ENCODE results near the gene ADARB1. TPM values are rescaled to one million over a fixed set of nuclear protein-coding genes. Genes with fewer than 3 reads are reported as not detected.
A peak's percentile ranks its signal among the peaks of the same experiment; 100 is the strongest.

Gene ADARB1
- polyA plus RNA-seq, 1 experiment, result 25.3 TPM

DNA sequence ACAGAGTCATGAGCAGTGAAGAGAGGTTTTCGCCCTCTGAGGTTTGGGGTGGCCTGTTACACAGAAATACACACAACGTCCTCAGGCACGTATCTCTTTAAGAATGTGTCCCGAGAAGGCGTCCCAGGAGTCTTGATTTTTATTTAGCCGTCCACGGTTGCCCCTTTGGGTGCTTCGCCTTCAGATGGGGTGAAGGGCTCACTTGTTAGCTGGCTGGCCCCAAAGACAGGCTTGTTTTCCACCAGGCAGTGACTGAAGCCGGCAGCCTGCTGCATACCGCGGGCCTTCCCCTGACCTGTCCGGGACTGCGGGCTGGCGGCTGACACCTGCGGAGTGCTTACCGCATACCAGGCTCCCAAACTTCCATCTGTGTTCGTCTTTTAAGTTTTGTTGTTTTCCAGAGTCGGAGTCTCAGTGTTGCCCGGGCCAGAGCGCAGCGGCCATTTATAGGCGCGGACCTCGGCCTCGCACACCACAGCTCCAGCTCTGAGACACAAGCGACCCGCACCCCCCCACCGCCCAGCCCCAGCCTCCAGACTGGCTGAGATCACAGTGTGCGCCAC is 1.6 kb upstream of the ADARB1 start:
- Histone ChIP-seq H3K27ac (ENCODE audit: low read depth, low read length) (no peak overlapping the region), H3K27me3 (ENCODE audit: control insufficient read depth, insufficient read depth, low read length) (no peaks in the 10 kb centered on the region), H3K9me3 (ENCODE audit: control insufficient read depth, insufficient read depth, low read length) (peaks cover 3% of the 10 kb centered on the region; the same call in 1 of the 2 replicates), H3K4me3 (ENCODE audit: low read depth, low read length) (no peak overlapping the region)
- no peak for DNase-seq (ENCODE audit: low read depth, low spot score)
- POLR2A ChIA-PET, result interaction anchor here (1.0 to 1.4 kb wide), 2 partner anchors 22 to 81 kb away, joined by 6 to 8 read pairs; no protein-coding TSS in a partner anchor
- TF ChIP-seq, protein P1, sequence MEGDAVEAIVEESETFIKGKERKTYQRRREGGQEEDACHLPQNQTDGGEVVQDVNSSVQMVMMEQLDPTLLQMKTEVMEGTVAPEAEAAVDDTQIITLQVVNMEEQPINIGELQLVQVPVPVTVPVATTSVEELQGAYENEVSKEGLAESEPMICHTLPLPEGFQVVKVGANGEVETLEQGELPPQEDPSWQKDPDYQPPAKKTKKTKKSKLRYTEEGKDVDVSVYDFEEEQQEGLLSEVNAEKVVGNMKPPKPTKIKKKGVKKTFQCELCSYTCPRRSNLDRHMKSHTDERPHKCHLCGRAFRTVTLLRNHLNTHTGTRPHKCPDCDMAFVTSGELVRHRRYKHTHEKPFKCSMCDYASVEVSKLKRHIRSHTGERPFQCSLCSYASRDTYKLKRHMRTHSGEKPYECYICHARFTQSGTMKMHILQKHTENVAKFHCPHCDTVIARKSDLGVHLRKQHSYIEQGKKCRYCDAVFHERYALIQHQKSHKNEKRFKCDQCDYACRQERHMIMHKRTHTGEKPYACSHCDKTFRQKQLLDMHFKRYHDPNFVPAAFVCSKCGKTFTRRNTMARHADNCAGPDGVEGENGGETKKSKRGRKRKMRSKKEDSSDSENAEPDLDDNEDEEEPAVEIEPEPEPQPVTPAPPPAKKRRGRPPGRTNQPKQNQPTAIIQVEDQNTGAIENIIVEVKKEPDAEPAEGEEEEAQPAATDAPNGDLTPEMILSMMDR (IDR thresholded peaks at IDR 0.05; ENCODE audit: low read depth, low read length), result no peak
- CTCF ChIA-PET, result interaction anchor here (1.1 kb wide), 1 partner anchor 64 kb away, joined by 4 read pairs; no protein-coding TSS in a partner anchor

DNA sequence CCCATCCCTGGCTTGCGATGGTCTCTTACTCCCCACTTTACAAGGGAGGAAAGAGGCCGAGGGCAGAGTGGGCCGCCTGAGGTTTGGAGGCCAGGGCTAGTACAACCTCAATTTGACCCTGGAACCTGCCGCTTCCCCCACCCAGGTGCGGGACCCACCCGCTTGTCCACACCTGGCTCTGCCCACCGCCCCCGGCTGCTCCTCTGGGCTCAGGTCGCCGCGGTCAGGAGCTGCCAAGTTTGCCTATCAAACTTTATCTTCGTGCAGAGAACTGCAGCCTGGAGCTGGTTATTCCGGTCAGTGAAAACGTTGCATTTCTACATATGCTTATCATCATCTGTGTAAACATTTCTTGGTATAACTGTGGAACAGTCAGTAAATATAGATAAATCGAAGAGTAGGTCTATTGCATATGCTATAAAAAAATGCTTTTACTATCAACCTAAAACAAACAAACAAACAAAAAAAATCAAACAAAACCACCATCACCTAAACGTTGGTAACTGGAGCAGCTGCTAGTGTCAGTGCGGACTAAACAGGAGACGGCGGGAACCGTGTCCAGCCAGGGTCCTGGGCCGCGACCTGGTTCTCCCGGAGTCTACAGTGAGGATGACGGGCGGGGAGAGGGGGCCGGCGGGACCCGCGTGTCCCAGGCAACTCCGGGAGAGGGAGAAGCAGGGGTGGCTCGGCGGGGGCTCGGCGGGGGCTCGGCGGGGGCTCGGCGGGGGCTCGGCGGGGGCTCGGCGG is 906 bp upstream of the ADARB1 start:
- no peaks in the 10 kb centered on the region for H3K27me3 ChIP-seq (ENCODE audit: control insufficient read depth, insufficient read depth, low read length)
- H3K4me3 ChIP-seq (ENCODE audit: low read depth, low read length), result peak overlapping the region; percentile 83
- ChIA-PET POLR2A (interaction anchor here (0.6 to 1.4 kb wide), 4 partner anchors 23 to 190 kb away, joined by 4 to 8 read pairs (median 6); no protein-coding TSS in a partner anchor), CTCF (interaction anchor here (1.0 to 1.1 kb wide), 2 partner anchors 63 to 124 kb away, joined by 3 to 4 read pairs; no protein-coding TSS in a partner anchor)
- H3K27ac ChIP-seq (ENCODE audit: low read depth, low read length), result no peak overlapping the region
- TF ChIP-seq, protein P1 (IDR thresholded peaks at IDR 0.05; ENCODE audit: low read depth, low read length), result no peak
- peaks cover 3% of the 10 kb centered on the region; the same call in 1 of the 2 replicates for H3K9me3 ChIP-seq (ENCODE audit: control insufficient read depth, insufficient read depth, low read length)
- DNase-seq (ENCODE audit: low read depth, low spot score), result no peak

DNA sequence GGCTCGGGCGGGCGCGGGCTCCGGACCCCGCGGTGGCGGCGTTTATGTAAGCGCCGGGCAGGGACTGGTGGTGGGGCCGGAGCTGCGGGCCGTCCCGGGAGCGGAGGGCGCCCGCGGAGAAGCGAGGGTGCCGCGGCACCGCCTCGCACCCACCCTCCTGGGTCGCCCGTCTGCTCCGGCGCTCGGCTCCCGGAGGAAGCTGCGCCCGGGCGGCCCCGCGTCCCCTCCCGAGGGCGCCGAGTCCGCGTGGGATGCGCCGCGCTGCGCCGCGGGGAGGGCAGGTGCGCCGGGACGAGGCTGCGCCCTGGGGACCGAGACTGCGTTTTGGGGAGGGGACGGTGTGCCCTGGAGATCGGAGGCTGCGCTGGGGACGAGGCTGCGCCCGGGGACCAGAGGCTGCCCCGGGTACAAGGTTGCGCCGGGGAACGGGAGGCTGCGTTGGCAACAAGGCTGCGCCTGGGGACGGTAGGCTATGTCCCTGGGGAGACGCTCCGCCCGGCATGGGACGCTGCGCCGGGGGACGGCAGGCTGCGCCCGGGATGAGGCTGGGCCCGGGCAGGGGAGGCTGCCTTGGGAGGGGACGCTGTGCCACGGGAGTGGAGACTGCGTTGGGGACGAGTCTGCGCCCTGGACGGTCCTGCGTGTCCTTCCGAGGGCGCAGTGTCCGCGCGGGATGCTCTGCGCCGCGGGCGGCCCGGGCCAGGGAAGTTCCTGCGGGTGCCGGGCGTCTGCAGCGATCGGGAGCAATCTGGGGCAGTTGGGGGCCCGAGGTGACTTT is 627 bp downstream of the ADARB1 start:
- Histone ChIP-seq H3K27ac (ENCODE audit: low read depth, low read length) (peak overlapping the region; percentile 39), H3K9me3 (ENCODE audit: control insufficient read depth, insufficient read depth, low read length) (peaks cover 3% of the 10 kb centered on the region; the same call in 1 of the 2 replicates), H3K27me3 (ENCODE audit: control insufficient read depth, insufficient read depth, low read length) (no peaks in the 10 kb centered on the region), H3K4me3 (ENCODE audit: low read depth, low read length) (peak overlapping the region; percentile 83)
- TF ChIP-seq, protein P1 (IDR thresholded peaks at IDR 0.05; ENCODE audit: low read depth, low read length), result no peak
- CTCF ChIA-PET, result interaction anchor here (1.3 kb wide), 1 partner anchor 125 kb away, joined by 6 read pairs; no protein-coding TSS in a partner anchor
- DNase-seq (ENCODE audit: low read depth, low spot score), result no peak
- POLR2A ChIA-PET, result no interaction called here

DNA sequence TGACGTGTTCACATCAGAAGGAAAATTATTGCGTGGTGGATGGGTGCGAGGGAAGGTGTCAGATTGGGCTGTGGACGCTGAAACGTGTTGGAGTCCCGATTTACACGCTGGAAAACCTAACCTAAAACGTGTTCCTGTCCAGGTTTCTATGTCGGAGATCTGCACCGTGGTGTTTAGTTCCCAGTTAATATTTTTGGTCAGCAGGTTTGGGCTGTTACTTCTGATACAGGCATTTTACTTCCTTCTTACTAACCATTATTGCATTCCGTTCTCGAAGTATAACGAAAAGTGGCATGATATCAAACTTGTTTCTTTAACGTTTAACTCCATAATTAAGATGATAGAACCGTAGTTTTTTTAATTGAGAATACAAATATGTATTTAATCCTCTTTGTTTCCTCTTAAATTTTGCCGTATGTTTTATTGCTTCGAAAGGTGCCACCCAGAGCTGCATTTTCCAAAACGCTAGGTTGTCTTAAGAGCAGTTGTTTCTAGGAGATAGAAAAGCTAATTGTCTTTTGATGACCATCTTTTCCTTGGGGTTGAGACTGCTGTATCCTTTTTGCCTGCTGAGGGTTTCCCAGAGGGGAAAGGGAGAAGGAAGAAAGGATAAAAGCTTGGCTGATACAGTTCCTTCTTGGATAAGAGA is 1.3 kb downstream of the ADARB1 start:
- no peak for DNase-seq (ENCODE audit: low read depth, low spot score)
- Histone ChIP-seq H3K27ac (ENCODE audit: low read depth, low read length) (no peak overlapping the region), H3K27me3 (ENCODE audit: control insufficient read depth, insufficient read depth, low read length) (no peaks in the 10 kb centered on the region), H3K4me3 (ENCODE audit: low read depth, low read length) (peak overlapping the region; percentile 83), H3K9me3 (ENCODE audit: control insufficient read depth, insufficient read depth, low read length) (peaks cover 3% of the 10 kb centered on the region; the same call in 1 of the 2 replicates)
- TF ChIP-seq, protein P1 (IDR thresholded peaks at IDR 0.05; ENCODE audit: low read depth, low read length), result no peak
- POLR2A ChIA-PET, result interaction anchor here (1.1 to 1.2 kb wide), 3 partner anchors 25 to 128 kb away, joined by 4 to 9 read pairs (median 4); no protein-coding TSS in a partner anchor
- CTCF ChIA-PET, result interaction anchor here (1.3 to 5.4 kb wide), 4 partner anchors 27 to 126 kb away, joined by 4 to 30 read pairs (median 6); no protein-coding TSS in a partner anchor

All from AG04450 (cell line).